H9 (cell line): ENCODE results near the gene TMEM117. TPM values are rescaled to one million over a fixed set of nuclear protein-coding genes. Genes with fewer than 3 reads are reported as not detected.

ENCODE experiments used
- DNase-seq: peaks from one replicate; pipeline ENCODE4 v3.0.0-alpha.2; 2017
- H2AFZ ChIP-seq: one replicate; pipeline ENCODE4 v1.6.1; 2013; ENCODE audit warnings: mild to moderate bottlenecking, low read length, control low read depth, moderate library complexity
- H2AK5ac ChIP-seq: 2 replicates; pipeline ENCODE4 v1.6.1; 2013; ENCODE audit warnings: low read length, control low read depth, mixed read lengths; ENCODE audit not compliant: insufficient read length
- H2BK120ac ChIP-seq: one replicate; pipeline ENCODE4 v1.6.1; 2013; ENCODE audit warnings: low read depth, mild to moderate bottlenecking, low read length, control low read depth, inconsistent platforms; ENCODE audit not compliant: poor library complexity, severe bottlenecking
- H2BK12ac ChIP-seq: 2 replicates; pipeline ENCODE4 v1.6.1; 2013; ENCODE audit warnings: low read length, control low read depth, mixed read lengths, low read depth; ENCODE audit not compliant: insufficient read length
- H2BK15ac ChIP-seq: 2 replicates; pipeline ENCODE4 v1.6.1; 2013; ENCODE audit warnings: low read depth, low read length, control low read depth
- H2BK20ac ChIP-seq: one replicate; pipeline ENCODE4 v1.6.1; 2013; ENCODE audit warnings: low read depth, mild to moderate bottlenecking, low read length, control low read depth, inconsistent platforms; ENCODE audit not compliant: poor library complexity, severe bottlenecking
- H2BK5ac ChIP-seq: 2 replicates; pipeline ENCODE4 v1.6.1; 2013; ENCODE audit warnings: low read length, control low read depth, mixed read lengths; ENCODE audit not compliant: insufficient read length
- H3K14ac ChIP-seq: 2 replicates; pipeline ENCODE4 v1.6.1; 2013; ENCODE audit warnings: low read length, control low read depth; ENCODE audit not compliant: insufficient read depth
- H3K18ac ChIP-seq: 2 replicates; pipeline ENCODE4 v1.6.1; 2013; ENCODE audit warnings: low read depth, mild to moderate bottlenecking, mixed read lengths, low read length, control low read depth; ENCODE audit not compliant: insufficient read length
- H3K23ac ChIP-seq: 2 replicates; pipeline ENCODE4 v1.6.1; 2013; ENCODE audit warnings: low read length, control low read depth, mixed read lengths, low read depth; ENCODE audit not compliant: insufficient read length
- H3K23me2 ChIP-seq: 2 replicates; pipeline ENCODE4 v1.6.1; 2013; ENCODE audit warnings: low read depth, mild to moderate bottlenecking, mixed read lengths, low read length, control low read depth; ENCODE audit not compliant: insufficient read length, poor library complexity, severe bottlenecking
- H3K27ac ChIP-seq: 2 replicates; pipeline ENCODE4 v1.5.1; 2013; ENCODE audit warnings: low read length, control low read depth, mixed read lengths, low read depth; ENCODE audit not compliant: insufficient read length
- H3K27me3 ChIP-seq: 2 replicates; pipeline ENCODE4 v1.6.1; 2013; ENCODE audit warnings: low read length, control low read depth, inconsistent platforms; ENCODE audit not compliant: insufficient read depth
- H3K4ac ChIP-seq: 2 replicates; pipeline ENCODE4 v1.6.1; 2013; ENCODE audit warnings: low read depth, mild to moderate bottlenecking, control low read depth, inconsistent platforms, low read length, moderate library complexity
- H3K4me1 ChIP-seq: 2 replicates; pipeline ENCODE4 v1.6.1; 2013; ENCODE audit warnings: low read length, control low read depth, inconsistent platforms; ENCODE audit not compliant: insufficient read depth
- H3K4me2 ChIP-seq: 2 replicates; pipeline ENCODE4 v1.6.1; 2013; ENCODE audit warnings: low read length, control low read depth, mixed read lengths; ENCODE audit not compliant: insufficient read length, insufficient read depth
- H3K56ac ChIP-seq: 2 replicates; pipeline ENCODE4 v1.6.1; 2013; ENCODE audit warnings: low read depth, mild to moderate bottlenecking, mixed read lengths, low read length, control low read depth; ENCODE audit not compliant: insufficient read length
- H3K79me1 ChIP-seq: 2 replicates; pipeline ENCODE4 v1.6.1; 2013; ENCODE audit warnings: low read depth, mild to moderate bottlenecking, moderate library complexity, low read length, control low read depth, inconsistent platforms; ENCODE audit not compliant: insufficient read depth, poor library complexity, severe bottlenecking
- H3K79me2 ChIP-seq: 2 replicates; pipeline ENCODE4 v1.6.1; 2013; ENCODE audit warnings: low read length, control low read depth, inconsistent platforms; ENCODE audit not compliant: insufficient read depth
- H3K9ac ChIP-seq: 2 replicates; pipeline ENCODE4 v1.6.1; 2013; ENCODE audit warnings: low read length, control low read depth, mixed read lengths; ENCODE audit not compliant: insufficient read length; ENCODE audit errors: extremely low read depth
- H3K9me3 ChIP-seq: one replicate; pipeline ENCODE4 v1.6.1; 2013; ENCODE audit warnings: low read depth, low read length, inconsistent platforms; ENCODE audit not compliant: control insufficient read depth
- H3T11ph ChIP-seq: one replicate; pipeline ENCODE4 v1.6.1; 2013; ENCODE audit warnings: mild to moderate bottlenecking, low read length, control low read depth, inconsistent platforms
- H4K20me1 ChIP-seq: one replicate; pipeline ENCODE4 v1.6.1; 2013; ENCODE audit not compliant: control insufficient read depth, insufficient read length, insufficient read depth
- H4K5ac ChIP-seq: 2 replicates; pipeline ENCODE4 v1.6.1; 2013; ENCODE audit warnings: low read depth, mild to moderate bottlenecking, mixed read lengths, low read length, control low read depth; ENCODE audit not compliant: insufficient read length
- H4K8ac ChIP-seq: replicated peaks from 2 replicates; pipeline ENCODE4 v1.6.1; 2013; ENCODE audit warnings: low read length, control low read depth, mixed read lengths, low read depth; ENCODE audit not compliant: insufficient read length
- H4K91ac ChIP-seq: 2 replicates; pipeline ENCODE4 v1.6.1; 2013; ENCODE audit warnings: low read depth, mild to moderate bottlenecking, moderate library complexity, mixed read lengths, low read length, control low read depth; ENCODE audit not compliant: insufficient read length
- H3K27ac Mint-ChIP-seq, 3 experiments: 2 replicates in 2 of 3; 3 replicates in 1 of 3; pipeline ENCODE4 v1.8.0; 2020 to 2021; ENCODE audit warnings: mixed read lengths in 3 of 3, mild to moderate bottlenecking in 1 of 3, moderate library complexity in 1 of 3
- H3K27me3 Mint-ChIP-seq: 2 replicates; pipeline ENCODE4 v1.8.0; 2021; ENCODE audit warnings: low read depth, mild to moderate bottlenecking, moderate library complexity, mixed read lengths
- H3K36me3 Mint-ChIP-seq, 3 experiments: 2 replicates in 2 of 3; 3 replicates in 1 of 3; pipeline ENCODE4 v1.8.0; 2020 to 2021; ENCODE audit warnings: low read depth in 3 of 3, mixed read lengths in 3 of 3; ENCODE audit not compliant: insufficient read depth in 1 of 3
- H3K4me1 Mint-ChIP-seq, 2 experiments: 2 replicates each; pipeline ENCODE4 v1.8.0; 2020; ENCODE audit warnings: mixed read lengths in 2 of 2
- H3K4me3 Mint-ChIP-seq, 2 experiments: 2 replicates in 1 of 2; 3 replicates in 1 of 2; pipeline ENCODE4 v1.8.0; 2020 to 2021; ENCODE audit warnings: mild to moderate bottlenecking in 2 of 2, mixed read lengths in 2 of 2, moderate library complexity in 1 of 2
- H3K9me3 Mint-ChIP-seq, 2 experiments: 2 replicates in 1 of 2; 3 replicates in 1 of 2; pipeline ENCODE4 v1.8.0; 2020; ENCODE audit warnings: mild to moderate bottlenecking in 2 of 2, mixed read lengths in 2 of 2, moderate library complexity in 1 of 2
- WGBS: extraction: QIAGEN DNeasy Blood & Tissue Kit; methylation state at CpG from one replicate; pipeline ENCODE4 v1.1.7; 2013; ENCODE audit warnings: missing lambda C conversion rate, low lambda C conversion rate, mixed read lengths; ENCODE audit not compliant: insufficient read length; ENCODE audit errors: extremely low coverage; 5-methylcytosine and 5-hydroxymethylcytosine counted together
- total RNA-seq: library from RNA; stranded (reverse); gene quantifications from 2 replicates; pipeline ENCODE4 v1.2.1, GENCODE V29; 2021
- TF ChIP-seq, protein P1 (sequence below): fragments of 200-600 bp; sonication (generic); conservative IDR thresholded peaks from 3 replicates; pipeline ENCODE4 v1.8.0; 2021; ENCODE audit warnings: antibody characterized with exemption, mild to moderate bottlenecking

TMEM117 gene
- total RNA-seq, 1 experiment from 2014 or later = 1.7 TPM

GRCh38 chr12:44053549-44054127 lies 217.8 kb downstream of the TMEM117 start:
- Mint-ChIP-seq H3K4me3 (no peak overlapping the region), H3K36me3 (no peaks in the 10 kb centered on the region), H3K27me3 (no peaks in the 10 kb centered on the region), H3K9me3 (no peaks in the 10 kb centered on the region), H3K4me1 (no peaks in the 10 kb centered on the region), H3K27ac (no peak overlapping the region)
- TF ChIP-seq, protein P1, sequence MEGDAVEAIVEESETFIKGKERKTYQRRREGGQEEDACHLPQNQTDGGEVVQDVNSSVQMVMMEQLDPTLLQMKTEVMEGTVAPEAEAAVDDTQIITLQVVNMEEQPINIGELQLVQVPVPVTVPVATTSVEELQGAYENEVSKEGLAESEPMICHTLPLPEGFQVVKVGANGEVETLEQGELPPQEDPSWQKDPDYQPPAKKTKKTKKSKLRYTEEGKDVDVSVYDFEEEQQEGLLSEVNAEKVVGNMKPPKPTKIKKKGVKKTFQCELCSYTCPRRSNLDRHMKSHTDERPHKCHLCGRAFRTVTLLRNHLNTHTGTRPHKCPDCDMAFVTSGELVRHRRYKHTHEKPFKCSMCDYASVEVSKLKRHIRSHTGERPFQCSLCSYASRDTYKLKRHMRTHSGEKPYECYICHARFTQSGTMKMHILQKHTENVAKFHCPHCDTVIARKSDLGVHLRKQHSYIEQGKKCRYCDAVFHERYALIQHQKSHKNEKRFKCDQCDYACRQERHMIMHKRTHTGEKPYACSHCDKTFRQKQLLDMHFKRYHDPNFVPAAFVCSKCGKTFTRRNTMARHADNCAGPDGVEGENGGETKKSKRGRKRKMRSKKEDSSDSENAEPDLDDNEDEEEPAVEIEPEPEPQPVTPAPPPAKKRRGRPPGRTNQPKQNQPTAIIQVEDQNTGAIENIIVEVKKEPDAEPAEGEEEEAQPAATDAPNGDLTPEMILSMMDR = no peak
- no peaks in the 10 kb centered on the region for H3K79me2 ChIP-seq
- no peak overlapping the region for H4K5ac ChIP-seq
- no peak overlapping the region for H2AFZ ChIP-seq
- no peak overlapping the region for H3K18ac ChIP-seq
- no peak overlapping the region for H2BK20ac ChIP-seq
- no CpG with 5 or more reads among the region's 3 CpGs for WGBS
- no peak overlapping the region for H4K91ac ChIP-seq
- H3K14ac ChIP-seq = no peak overlapping the region
- H3K27ac ChIP-seq = no peak overlapping the region
- no peaks in the 10 kb centered on the region for H3K4me1 ChIP-seq
- H3K27me3 ChIP-seq = no peaks in the 10 kb centered on the region
- H2BK15ac ChIP-seq = no peak overlapping the region
- no peak overlapping the region for H3K56ac ChIP-seq
- H3K9ac ChIP-seq = no peak overlapping the region
- H3K23me2 ChIP-seq = no peaks in the 10 kb centered on the region
- no peak overlapping the region for H2BK12ac ChIP-seq
- H3K79me1 ChIP-seq = no peaks in the 10 kb centered on the region
- no peak for DNase-seq
- no peak overlapping the region for H3T11ph ChIP-seq
- no peaks in the 10 kb centered on the region for H3K9me3 ChIP-seq
- H2BK120ac ChIP-seq = no peak overlapping the region
- no peak overlapping the region for H3K4me2 ChIP-seq
- no peak overlapping the region for H3K23ac ChIP-seq
- H4K8ac ChIP-seq = no peak overlapping the region
- no peak overlapping the region for H2AK5ac ChIP-seq
- H4K20me1 ChIP-seq = no peaks in the 10 kb centered on the region
- H2BK5ac ChIP-seq = no peak overlapping the region
- H3K4ac ChIP-seq = no peak overlapping the region
